ENCODE data around the gene IGBP1.

IGBP1 gene

GRCh38 chrX:70124678-70125077 lies 8.6 kb upstream of the IGBP1 start:
- TF ChIP-seq POU6F1 (CRISPR knock-in tag; IDR thresholded peaks at IDR 0.05; ENCODE audit: borderline replicate concordance, low read depth) (no peak), CSDC2 (CRISPR knock-in tag; IDR thresholded peaks at IDR 0.05) (no peak), TSHZ2 (CRISPR knock-in tag; IDR thresholded peaks at IDR 0.05) (no peak), PPARA (CRISPR knock-in tag; IDR thresholded peaks at IDR 0.05; ENCODE audit: borderline replicate concordance) (no peak), TCF4 (CRISPR knock-in tag; IDR thresholded peaks at IDR 0.05; ENCODE audit: borderline replicate concordance) (no peak), CSRNP3 (CRISPR knock-in tag; IDR thresholded peaks at IDR 0.05) (no peak), BACH2 (CRISPR knock-in tag; IDR thresholded peaks at IDR 0.05; ENCODE audit: borderline replicate concordance) (no peak), OSR1 (CRISPR knock-in tag; IDR thresholded peaks at IDR 0.05) (no peak), ZC3H10 (CRISPR knock-in tag; IDR thresholded peaks at IDR 0.05) (no peak), ZFP30 (CRISPR knock-in tag; IDR thresholded peaks at IDR 0.05) (no peak), PATZ1 (CRISPR knock-in tag; IDR thresholded peaks at IDR 0.05; ENCODE audit: borderline replicate concordance) (no peak), ESRRG (CRISPR knock-in tag; IDR thresholded peaks at IDR 0.05) (no peak), RARB (CRISPR knock-in tag; IDR thresholded peaks at IDR 0.05) (no peak), TOX (CRISPR knock-in tag; IDR thresholded peaks at IDR 0.05; ENCODE audit: borderline replicate concordance) (no peak), SNAI2 (CRISPR knock-in tag; IDR thresholded peaks at IDR 0.05) (no peak), ZFP3 (CRISPR knock-in tag; IDR thresholded peaks at IDR 0.05) (no peak), CREB5 (CRISPR knock-in tag; IDR thresholded peaks at IDR 0.05; ENCODE audit: low read depth) (no peak), ARNTL (CRISPR knock-in tag; IDR thresholded peaks at IDR 0.05; ENCODE audit: borderline replicate concordance, low read depth) (no peak), ZNF70 (CRISPR knock-in tag; IDR thresholded peaks at IDR 0.05) (no peak)
- ATAC-seq: no peak

GRCh38 chrX:70128071-70128470 lies 5.2 kb upstream of the IGBP1 start:
- ATAC-seq: no peak
- no peak for TF ChIP-seq BACH2 (CRISPR knock-in tag; IDR thresholded peaks at IDR 0.05; ENCODE audit: borderline replicate concordance)
- no peak for TF ChIP-seq ZNF565 (CRISPR knock-in tag; conservative IDR thresholded peaks at IDR 0.05; ENCODE audit: low read depth)
- TF ChIP-seq CREB5 (CRISPR knock-in tag; IDR thresholded peaks at IDR 0.05; ENCODE audit: low read depth): no peak
- no peak for TF ChIP-seq ZFP30 (CRISPR knock-in tag; IDR thresholded peaks at IDR 0.05)
- TF ChIP-seq CSDC2 (CRISPR knock-in tag; IDR thresholded peaks at IDR 0.05): no peak
- TF ChIP-seq TSHZ2 (CRISPR knock-in tag; IDR thresholded peaks at IDR 0.05): no peak

Data from SK-N-SH treated with all-trans-retinoic acid at 6 μM for 48 hours (cell line).